ENCODE measurements around the gene DNAL4. TPM values are rescaled to one million over a fixed set of nuclear protein-coding genes. Genes with fewer than 3 reads are reported as not detected.
"Not testable (repeated sequence)": the region's sequence is repeated elsewhere in the genome, so short reads cannot be mapped to it uniquely, and the experiment has no call there.

DNAL4 gene
- polyA plus RNA-seq, 1 experiment = 29.9 TPM

DNA sequence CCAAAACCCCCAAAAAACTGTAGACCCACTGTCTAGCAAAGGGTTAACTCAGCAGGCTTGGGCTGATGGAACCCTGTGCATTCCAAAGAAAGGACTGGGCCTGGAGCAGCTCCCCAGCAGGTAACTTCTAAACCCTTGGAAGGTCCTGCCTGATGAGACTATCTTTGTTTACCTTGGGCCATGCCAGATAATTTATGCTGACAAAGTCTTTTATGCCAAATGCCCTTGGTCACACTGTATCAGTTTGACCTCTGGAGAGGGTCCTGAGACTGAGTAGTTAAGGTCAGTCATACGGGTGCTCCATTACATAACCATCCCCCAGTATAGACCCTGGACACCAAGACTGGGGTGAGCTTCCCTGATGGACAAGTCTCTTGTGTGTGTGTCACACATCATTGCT lies 21.9 kb upstream of the DNAL4 start:
- Histone ChIP-seq H3K36me3 (ENCODE audit: control insufficient read depth, insufficient read depth, low read length) (no peaks in the 10 kb centered on the region), H3K27me3 (ENCODE audit: control insufficient read depth, insufficient read depth, low read length) (peaks cover 5% of the 10 kb centered on the region), H3K4me3 (ENCODE audit: low read depth, low read length) (no peak overlapping the region)
- TF ChIP-seq, protein P1, sequence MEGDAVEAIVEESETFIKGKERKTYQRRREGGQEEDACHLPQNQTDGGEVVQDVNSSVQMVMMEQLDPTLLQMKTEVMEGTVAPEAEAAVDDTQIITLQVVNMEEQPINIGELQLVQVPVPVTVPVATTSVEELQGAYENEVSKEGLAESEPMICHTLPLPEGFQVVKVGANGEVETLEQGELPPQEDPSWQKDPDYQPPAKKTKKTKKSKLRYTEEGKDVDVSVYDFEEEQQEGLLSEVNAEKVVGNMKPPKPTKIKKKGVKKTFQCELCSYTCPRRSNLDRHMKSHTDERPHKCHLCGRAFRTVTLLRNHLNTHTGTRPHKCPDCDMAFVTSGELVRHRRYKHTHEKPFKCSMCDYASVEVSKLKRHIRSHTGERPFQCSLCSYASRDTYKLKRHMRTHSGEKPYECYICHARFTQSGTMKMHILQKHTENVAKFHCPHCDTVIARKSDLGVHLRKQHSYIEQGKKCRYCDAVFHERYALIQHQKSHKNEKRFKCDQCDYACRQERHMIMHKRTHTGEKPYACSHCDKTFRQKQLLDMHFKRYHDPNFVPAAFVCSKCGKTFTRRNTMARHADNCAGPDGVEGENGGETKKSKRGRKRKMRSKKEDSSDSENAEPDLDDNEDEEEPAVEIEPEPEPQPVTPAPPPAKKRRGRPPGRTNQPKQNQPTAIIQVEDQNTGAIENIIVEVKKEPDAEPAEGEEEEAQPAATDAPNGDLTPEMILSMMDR (IDR thresholded peaks at IDR 0.05; ENCODE audit: insufficient read depth, low read depth, low read length) = no peak
- no peak for DNase-seq (ENCODE audit: low read depth)
- ChIA-PET CTCF (no interaction called here), POLR2A (no interaction called here)

- POLR2A ChIA-PET = no interaction called here
- H3K36me3 ChIP-seq (ENCODE audit: control insufficient read depth, insufficient read depth, low read length) = no peaks in the 10 kb centered on the region
- no peak overlapping the region for H3K4me3 ChIP-seq (ENCODE audit: low read depth, low read length)
- DNase-seq (ENCODE audit: low read depth) = no peak
- CTCF ChIA-PET = interaction anchor here (1.0 kb wide), 1 partner anchor 23 kb away, joined by 6 read pairs; no protein-coding TSS in a partner anchor
- peaks cover 2% of the 10 kb centered on the region; the same call in 1 of the 2 replicates for H3K27me3 ChIP-seq (ENCODE audit: control insufficient read depth, insufficient read depth, low read length)
- TF ChIP-seq, protein P1 (IDR thresholded peaks at IDR 0.05; ENCODE audit: insufficient read depth, low read depth, low read length) = no peak
Measured at GRCh38 chr22:38811241-38811640, 17.3 kb upstream of the DNAL4 start.

GRCh38 chr22:38805041-38805593 lies 11.2 kb upstream of the DNAL4 start:
- POLR2A ChIA-PET; H3K4me3 ChIP-seq (ENCODE audit: low read depth, low read length); CTCF ChIA-PET; DNase-seq (ENCODE audit: low read depth); H3K36me3 ChIP-seq (ENCODE audit: control insufficient read depth, insufficient read depth, low read length); H3K27me3 ChIP-seq (ENCODE audit: control insufficient read depth, insufficient read depth, low read length): not testable (repeated sequence)

GRCh38 chr22:38802671-38803121 lies 8.8 kb upstream of the DNAL4 start:
- Histone ChIP-seq H3K36me3 (ENCODE audit: control insufficient read depth, insufficient read depth, low read length) (no peaks in the 10 kb centered on the region), H3K4me3 (ENCODE audit: low read depth, low read length) (no peak overlapping the region), H3K27me3 (ENCODE audit: control insufficient read depth, insufficient read depth, low read length) (no peaks in the 10 kb centered on the region)
- POLR2A ChIA-PET = interaction anchor here (0.7 to 0.8 kb wide), 4 partner anchors 67 to 856 kb away, joined by 3 to 11 read pairs (median 8); partner anchors contain the start of gene CBX7
- CTCF ChIA-PET = interaction anchor here (1.5 to 2.0 kb wide), 3 partner anchors 33 to 67 kb away, joined by 5 to 6 read pairs (median 5); no protein-coding TSS in a partner anchor
- DNase-seq (ENCODE audit: low read depth) = peak; percentile 93
- TF ChIP-seq, protein P1 (IDR thresholded peaks at IDR 0.05; ENCODE audit: insufficient read depth, low read depth, low read length) = no peak

DNA sequence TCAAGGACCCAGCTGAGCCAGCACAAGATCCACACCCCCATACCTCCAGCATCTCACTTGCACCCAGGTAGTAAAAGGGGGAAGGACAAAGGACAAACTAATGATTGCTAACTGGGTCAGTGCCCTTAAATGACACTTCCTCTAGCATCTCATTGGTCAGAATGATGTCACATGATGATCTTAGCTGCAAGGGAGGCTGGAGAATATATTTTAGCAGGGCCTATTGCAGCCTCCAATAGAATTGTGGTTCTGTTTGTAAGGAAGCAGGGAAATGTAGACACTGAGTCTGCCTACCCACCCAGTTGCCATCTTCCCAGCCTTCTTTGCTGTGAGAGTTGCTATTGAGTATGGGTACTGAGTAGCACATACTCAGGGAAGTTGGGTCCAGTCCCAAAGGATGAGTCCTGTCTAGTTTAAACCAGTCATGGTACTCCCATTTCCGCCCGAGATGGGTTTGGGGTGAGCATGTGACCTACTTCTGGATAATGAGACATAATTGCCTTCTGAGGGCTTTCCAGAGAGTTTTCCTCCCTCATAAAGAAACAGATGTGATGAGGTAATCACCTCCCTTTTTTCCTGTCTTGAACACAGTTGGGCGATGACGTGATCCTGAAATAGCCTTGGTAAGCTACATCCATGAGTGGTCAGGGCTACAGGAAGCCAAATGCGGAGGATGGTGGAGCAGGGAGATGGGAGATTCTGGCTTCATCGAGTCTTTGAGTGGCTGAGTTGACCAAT lies 5.5 kb upstream of the DNAL4 start:
- DNase-seq (ENCODE audit: low read depth) = peak; percentile 21
- Histone ChIP-seq H3K36me3 (ENCODE audit: control insufficient read depth, insufficient read depth, low read length) (no peaks in the 10 kb centered on the region), H3K4me3 (ENCODE audit: low read depth, low read length) (no peak overlapping the region), H3K27me3 (ENCODE audit: control insufficient read depth, insufficient read depth, low read length) (peaks cover 4% of the 10 kb centered on the region)
- POLR2A ChIA-PET = no interaction called here
- TF ChIP-seq, protein P1 (IDR thresholded peaks at IDR 0.05; ENCODE audit: insufficient read depth, low read depth, low read length) = no peak
- CTCF ChIA-PET = no interaction called here

Data from BJ (cell line).